NCI-H2029 (cell line): ENCODE measurements around the gene IGFL2.
"Not testable (repeated sequence)": the region's sequence is repeated elsewhere in the genome, so short reads cannot be mapped to it uniquely, and the experiment has no call there.

ENCODE experiments used
- DNase-seq: peaks from one replicate; lab custom pipeline; 2025; lab: John Stamatoyannopoulos, UW

IGFL2 gene

GRCh38 chr19:46189971-46190888 is 42.2 kb downstream of the IGFL2 start:
- no peak for DNase-seq

GRCh38 chr19:46191356-46191755 is 43.3 kb downstream of the IGFL2 start:
- DNase-seq: no peak

GRCh38 chr19:46191972-46192371 is 43.9 kb downstream of the IGFL2 start:
- DNase-seq: no peak

- not testable (repeated sequence) for DNase-seq
Measured at GRCh38 chr19:46192626-46192991, 44.6 kb downstream of the IGFL2 start.

GRCh38 chr19:46192992-46193650 is 45.1 kb downstream of the IGFL2 start:
- DNase-seq: no peak

GRCh38 chr19:46193678-46194077 is 45.6 kb downstream of the IGFL2 start:
- no peak for DNase-seq

GRCh38 chr19:46195104-46195503 is 47.1 kb downstream of the IGFL2 start:
- DNase-seq: no peak

GRCh38 chr19:46195919-46196318 is 47.9 kb downstream of the IGFL2 start:
- not testable (repeated sequence) for DNase-seq

- DNase-seq: no peak
Measured at GRCh38 chr19:46196410-46197124, 48.5 kb downstream of the IGFL2 start.

GRCh38 chr19:46197314-46198070 is 49.5 kb downstream of the IGFL2 start:
- DNase-seq: no peak

GRCh38 chr19:46198756-46199155 is 50.7 kb downstream of the IGFL2 start:
- DNase-seq: no peak

GRCh38 chr19:46201454-46202310 is 53.6 kb downstream of the IGFL2 start:
- no peak for DNase-seq

GRCh38 chr19:46202426-46202825 is 54.4 kb downstream of the IGFL2 start:
- DNase-seq: no peak

- no peak for DNase-seq
Measured at GRCh38 chr19:46202872-46203860, 55.1 kb downstream of the IGFL2 start.

GRCh38 chr19:46204008-46204407 is 56.0 kb downstream of the IGFL2 start:
- no peak for DNase-seq

GRCh38 chr19:46205183-46205984 is 57.3 kb downstream of the IGFL2 start:
- DNase-seq: no peak

GRCh38 chr19:46206176-46206575 is 58.1 kb downstream of the IGFL2 start:
- DNase-seq: no peak

GRCh38 chr19:46206682-46207081 is 58.6 kb downstream of the IGFL2 start:
- no peak for DNase-seq

GRCh38 chr19:46207858-46208257 is 59.8 kb downstream of the IGFL2 start:
- DNase-seq: not testable (repeated sequence)
